GM18505 (cell line): ENCODE results near the gene HDAC4.

Experiments used
- ATAC-seq: cut with Tn5 transposase; IDR thresholded peaks from one replicate; pipeline ENCODE4 v1.9.1; 2021; ENCODE audit not compliant: unreplicated experiment
- POLR2A ChIP-seq: IDR thresholded peaks from 4 replicates; pipeline ENCODE4 v1.6.1; 2011; ENCODE audit warnings: borderline replicate concordance; ENCODE audit not compliant: insufficient read depth, insufficient read length; ENCODE audit errors: extremely low read depth

The HDAC4 gene

GRCh38 chr2:239412905-239413603 lies 12.2 kb upstream of the HDAC4 start:
- no peak for ATAC-seq
- TF ChIP-seq POLR2A: no peak

DNA sequence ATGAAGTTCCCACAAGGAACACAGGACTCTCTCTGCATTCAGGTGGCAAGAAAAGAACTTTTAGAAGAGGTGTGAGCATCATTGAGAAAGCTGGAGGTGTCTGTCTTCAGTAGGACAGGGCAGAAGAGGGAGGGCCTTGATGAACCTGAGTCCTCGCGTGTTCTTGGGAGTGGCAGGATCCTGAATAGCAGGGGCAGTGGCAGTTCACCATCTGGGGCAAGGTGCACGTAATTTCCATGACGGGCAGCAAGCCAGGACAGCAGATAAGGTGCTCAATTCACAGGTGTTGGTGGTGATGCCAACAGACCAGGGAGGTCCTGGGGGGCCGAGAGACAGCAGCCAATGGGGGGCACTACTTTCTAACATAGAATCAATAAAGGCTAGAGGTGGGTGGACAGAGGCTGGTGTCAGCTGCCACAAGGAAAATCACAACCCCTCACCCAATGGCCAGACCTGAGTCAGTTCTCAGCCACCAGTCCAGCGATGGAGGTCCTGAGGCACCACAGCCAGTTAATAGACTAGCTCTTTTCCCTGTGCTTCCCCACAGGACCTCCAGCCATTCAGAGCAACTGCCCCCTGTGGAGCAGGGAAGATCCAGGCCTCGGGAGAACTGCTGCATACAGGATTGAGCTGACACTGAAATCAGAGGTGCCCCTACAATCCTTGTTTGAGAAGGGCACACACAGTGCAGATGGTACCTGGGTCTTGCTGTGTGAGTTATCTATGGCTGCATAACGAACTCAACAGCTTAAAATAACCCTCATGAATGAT lies 10.9 kb upstream of the HDAC4 start:
- ATAC-seq: no peak
- no peak for TF ChIP-seq POLR2A

DNA sequence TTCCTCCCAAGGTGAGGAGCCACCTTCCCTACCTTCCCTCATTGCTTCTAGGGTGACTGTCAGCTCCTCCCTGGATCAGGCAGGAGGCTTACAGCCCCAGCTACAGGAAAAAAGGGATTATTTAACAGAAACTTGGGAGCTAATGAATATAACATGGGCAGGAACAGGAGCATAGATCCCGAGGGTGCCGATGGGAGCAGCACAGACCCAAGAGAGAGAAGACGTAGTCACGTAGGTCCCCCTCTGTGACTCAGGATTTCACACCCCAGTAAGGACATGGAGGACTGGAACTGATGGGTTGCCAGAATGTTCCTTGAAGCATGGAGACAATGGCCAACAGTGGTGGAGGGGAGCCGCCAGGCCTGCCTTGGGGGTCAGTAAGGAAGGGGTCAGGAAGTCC lies 10.3 kb upstream of the HDAC4 start:
- TF ChIP-seq POLR2A: no peak
- ATAC-seq: no peak

GRCh38 chr2:239409976-239410375 lies 9.2 kb upstream of the HDAC4 start:
- ATAC-seq: no peak
- TF ChIP-seq POLR2A: no peak

- no peak for TF ChIP-seq POLR2A
- no peak for ATAC-seq
Observed at GRCh38 chr2:239407112-239407511, 6.3 kb upstream of the HDAC4 start.

GRCh38 chr2:239406316-239406995 lies 5.6 kb upstream of the HDAC4 start:
- no peak for TF ChIP-seq POLR2A
- no peak for ATAC-seq

GRCh38 chr2:239405071-239405470 lies 4.3 kb upstream of the HDAC4 start:
- no peak for TF ChIP-seq POLR2A
- no peak for ATAC-seq

DNA sequence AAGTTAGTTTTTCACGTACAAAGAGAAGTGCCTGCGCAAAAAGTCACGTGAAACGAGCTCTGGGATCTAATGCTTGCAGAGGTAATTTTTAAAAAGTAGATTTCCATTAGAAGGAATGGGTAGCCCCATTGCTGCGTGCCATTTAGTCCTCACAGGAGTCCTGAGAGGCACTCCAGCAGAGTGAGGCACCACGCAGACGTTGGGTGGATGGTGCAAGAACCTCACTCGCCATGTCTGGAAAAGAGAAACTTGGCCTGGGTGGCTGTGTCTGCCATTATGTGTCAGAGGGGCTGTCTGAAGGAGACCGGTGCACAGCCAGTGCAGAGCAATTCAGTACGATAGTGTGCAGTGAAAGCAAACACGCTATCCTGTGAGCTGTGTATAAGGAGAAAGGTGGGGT lies 1.8 kb upstream of the HDAC4 start:
- no peak for TF ChIP-seq POLR2A
- no peak for ATAC-seq

DNA sequence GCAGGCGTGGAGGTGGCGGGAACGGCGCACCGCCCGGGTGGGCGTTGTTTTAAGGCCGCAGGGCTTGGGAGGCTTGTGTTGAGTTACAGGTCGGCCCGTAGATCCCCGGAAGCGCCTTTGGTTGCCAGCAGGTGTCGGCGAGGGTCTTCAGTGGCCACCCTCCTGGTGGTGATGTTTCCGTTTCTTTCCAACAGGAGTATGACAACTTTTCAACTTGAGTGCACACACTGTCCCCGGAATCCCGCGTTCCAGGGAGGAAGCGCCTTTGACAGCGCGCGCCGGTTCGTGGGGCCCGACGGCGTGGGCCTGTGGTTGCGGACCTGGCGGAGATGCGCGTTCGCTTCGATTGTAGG lies 1.0 kb upstream of the HDAC4 start:
- no peak for TF ChIP-seq POLR2A
- ATAC-seq: peak; percentile 16

DNA sequence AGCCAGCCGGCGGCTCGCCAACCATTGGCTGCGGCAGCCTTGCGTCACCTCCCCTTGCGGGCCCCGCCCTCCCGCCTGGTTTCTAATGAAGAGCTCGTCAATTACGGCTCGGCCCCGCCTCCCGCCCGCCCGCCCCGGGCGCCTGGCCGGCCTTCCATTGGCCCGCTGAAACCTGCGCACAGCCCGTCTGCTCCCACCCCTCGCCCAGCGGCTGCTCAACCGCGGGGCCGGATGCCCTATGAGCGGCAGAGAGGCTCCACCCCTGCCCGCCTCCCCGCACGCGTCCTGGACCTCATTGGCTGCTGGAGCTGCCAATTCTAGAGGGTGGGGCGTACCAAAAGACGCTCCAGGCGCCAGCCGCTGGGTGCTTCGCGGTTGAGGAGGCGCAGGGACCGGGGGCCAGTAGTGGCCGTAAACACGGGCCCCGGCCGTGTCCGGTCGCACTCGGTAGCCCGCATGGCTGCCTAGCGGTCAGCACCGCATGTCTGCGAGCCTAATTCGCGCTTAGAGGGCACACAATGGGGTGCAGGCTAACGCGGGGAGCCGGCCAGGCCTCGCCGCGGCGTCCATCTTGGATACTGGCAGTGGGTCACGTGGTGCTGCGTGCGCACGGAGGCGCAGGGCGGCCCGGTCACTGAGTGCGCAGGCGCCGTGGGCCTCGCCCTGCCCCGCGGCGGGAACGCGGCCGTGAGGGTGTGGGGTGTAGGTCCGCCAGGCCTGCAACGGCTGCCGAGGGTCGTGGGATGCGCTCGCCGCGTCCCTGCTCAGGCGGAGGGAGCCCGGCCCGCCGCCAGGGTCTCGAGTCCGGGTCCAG lies 454 bp upstream of the HDAC4 start:
- TF ChIP-seq POLR2A: peak; percentile 98
- peak; percentile 87 for ATAC-seq

GRCh38 chr2:239399921-239400595 lies 762 bp downstream of the HDAC4 start:
- TF ChIP-seq POLR2A: no peak
- no peak for ATAC-seq

DNA sequence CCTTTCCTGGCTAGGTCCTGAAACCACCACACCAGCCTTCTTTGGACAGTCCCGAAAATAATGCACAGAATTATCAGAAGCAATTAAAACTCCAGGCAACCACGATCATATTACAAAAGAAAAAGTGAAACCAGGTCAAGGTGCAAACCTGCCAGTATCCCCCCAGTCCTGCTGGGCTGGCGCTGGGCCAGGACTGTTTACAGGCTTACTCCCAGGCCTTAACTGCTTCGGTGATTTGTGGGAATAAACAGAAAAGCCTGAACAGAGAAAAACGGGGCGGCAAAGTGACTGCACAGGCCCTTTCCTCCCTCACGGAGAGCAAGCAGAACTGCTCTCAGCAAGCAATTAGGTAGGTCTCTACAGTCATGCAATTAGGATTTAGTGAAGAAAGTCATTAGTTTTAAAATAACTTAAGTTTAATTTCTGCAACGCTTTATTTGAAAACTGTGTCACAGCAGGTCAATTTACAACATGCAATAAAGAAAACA lies 1.3 kb downstream of the HDAC4 start:
- no peak for TF ChIP-seq POLR2A
- no peak for ATAC-seq
